Stimulated activated CD8-positive, alpha-beta memory T cell treated with anti-CD3 and anti-CD28 coated beads, Interleukin-15, amount 100 ng/mL, for 48 hours (primary cell): Measurements from ENCODE around the gene NINL.
"Not testable (repeated sequence)": the region's sequence is repeated elsewhere in the genome, so short reads cannot be mapped to it uniquely, and the experiment has no call there.

Source experiments
- DNase-seq, 2 donors: peaks; one replicate each; pipeline ENCODE4 v3.0.0-alpha.2; 2020; ENCODE audit warnings: low read depth in 2 of 2

Gene NINL

DNA sequence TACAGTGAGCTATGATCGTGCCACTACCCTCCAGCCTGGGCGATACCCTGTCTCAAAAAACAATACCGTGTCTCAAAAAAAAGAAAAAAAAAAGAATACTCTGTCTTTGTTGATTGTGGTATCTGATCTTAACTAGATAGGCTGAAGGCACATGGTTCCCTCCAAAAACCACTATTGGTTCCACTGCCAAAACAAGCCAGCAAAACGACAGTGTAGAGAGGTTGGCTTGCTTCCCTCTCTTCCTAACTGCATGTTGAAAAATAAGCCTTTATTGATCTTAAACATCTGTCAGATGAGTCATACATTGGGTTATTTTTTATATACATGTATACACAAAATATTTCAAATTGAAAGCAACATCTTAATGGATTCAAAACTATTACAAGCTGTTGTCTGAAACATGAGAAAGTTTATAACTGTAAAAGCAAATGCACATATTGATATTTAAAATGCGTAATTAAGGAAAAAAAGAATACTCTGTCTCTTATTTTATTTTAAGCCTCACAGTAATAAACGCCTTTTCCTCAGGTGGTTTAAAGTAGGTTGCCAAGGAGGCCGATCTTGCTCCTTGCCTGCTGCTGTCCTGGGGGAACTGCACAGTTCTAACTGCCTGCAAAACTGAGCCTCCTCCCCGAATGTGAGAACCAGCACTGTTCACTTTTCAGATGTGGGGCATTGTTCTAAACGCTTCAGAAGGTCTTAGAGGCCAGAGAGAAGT lies 7.0 kb upstream of the NINL start:
- no peak for DNase-seq

DNA sequence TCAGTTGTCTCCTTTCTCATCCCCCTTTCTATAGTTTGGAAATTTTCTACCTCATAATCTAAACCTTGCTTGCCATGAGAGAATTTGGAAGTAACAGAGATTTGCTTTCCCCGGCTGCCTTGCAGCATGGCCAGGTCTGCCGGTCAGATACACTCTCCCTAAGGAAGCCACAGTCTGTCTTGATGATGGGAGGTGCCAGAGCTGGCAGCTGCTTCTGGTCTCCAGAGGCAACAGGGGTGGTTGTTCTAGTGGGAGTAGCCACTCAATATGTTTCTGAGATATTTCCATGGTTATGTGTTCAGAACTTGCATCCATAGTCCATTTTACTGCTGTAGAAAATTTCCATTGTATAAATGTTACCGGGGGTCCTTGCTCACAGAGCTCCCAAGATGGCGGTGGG lies 5.4 kb upstream of the NINL start:
- DNase-seq, result not testable (repeated sequence)

DNA sequence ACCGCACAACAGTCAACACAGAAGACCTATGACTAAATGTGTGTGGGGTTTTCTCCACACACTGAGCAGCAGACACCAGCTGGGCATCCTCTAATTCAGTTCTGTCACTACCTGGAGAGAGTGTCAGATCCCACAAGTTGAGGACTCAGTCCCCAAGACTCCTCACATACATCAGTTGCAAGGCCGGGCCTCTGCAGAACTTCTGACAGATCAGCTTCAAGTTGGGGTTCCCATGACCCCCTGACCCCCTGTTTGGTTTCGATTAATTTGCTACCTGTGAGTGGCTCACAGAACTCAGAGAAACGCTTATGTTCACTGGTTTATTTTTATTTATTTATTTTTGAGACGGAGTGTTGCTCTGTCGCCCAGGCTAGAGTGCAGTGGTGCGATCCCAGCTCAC lies 3.2 kb upstream of the NINL start:
- DNase-seq, result no peak

DNA sequence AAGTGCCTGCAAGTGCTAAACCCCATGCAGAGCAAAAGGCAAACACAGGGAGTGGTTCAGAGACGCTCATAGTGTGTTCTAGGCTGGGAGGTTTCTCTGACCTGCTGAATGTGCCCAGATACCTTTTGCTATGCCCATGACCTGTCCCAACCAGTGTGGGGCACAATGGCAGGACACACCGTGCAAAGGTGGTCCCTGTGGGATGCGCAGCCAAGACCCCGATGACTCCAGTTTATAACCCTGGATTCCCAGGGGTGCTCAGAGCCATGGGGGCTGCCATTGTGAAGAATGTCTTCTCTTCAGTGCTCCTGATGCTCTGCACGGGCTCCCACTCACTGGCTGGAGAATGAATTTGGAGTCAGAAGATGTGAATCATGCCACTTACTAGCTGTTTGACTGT lies 2.2 kb upstream of the NINL start:
- DNase-seq, result no peak

DNA sequence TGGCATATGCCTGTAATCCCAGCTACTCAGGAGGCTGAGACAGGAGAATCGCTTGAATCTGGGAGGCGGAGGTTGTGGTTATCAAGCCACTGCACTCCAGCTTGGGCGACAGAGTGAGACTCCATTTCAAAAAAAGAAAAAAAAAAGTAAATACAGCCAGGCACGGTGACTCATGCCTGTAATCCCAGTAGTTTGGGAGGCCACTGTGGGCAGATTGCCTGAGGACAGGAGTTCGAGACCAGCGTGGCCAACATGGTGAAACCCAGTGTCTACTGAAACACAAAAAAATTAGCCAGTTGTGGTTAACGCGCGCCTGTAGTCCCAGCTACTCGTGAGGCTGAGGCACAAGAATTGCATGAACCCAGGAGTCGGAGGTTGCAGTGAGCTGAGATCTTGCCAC lies 1.5 kb upstream of the NINL start:
- DNase-seq, result no peak

DNA sequence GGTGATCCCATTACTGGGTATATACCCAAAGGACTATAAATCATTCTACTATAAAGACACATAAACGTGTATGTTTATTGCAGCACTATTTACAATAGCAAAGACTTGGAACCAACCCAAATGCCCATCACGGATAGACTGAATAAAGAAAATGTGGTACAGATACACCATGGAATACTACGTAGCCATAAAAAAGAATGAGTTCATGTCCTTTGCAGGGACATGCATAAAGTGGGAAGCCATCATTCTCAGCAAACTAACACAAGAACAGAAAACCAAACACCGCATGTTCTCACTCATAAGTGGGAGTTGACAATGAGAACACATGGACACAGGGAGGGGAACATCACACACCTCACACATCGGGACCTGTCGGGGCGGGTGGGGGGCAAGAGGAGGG lies 1.7 kb downstream of the NINL start:
- not testable (repeated sequence) for DNase-seq

DNA sequence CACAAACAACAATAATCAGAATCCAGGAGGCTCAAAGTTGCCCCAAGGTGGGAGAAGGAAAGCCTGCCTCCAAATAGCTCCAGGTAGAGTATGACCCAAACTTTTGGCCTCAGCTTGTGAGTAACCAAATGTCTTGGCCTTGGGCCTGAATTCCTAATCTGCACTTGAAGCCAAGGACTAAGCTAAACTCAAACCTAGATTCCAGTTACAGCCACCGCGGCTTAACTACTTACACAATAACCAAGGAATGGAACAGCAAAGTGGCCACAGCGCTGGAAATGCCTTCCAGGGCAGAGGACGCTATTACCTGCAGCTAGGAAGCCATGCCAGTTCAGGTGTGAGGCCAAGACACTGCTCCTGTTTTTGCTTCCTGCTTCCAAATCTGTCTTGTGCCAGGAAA lies 4.6 kb downstream of the NINL start:
- DNase-seq, result no peak

DNA sequence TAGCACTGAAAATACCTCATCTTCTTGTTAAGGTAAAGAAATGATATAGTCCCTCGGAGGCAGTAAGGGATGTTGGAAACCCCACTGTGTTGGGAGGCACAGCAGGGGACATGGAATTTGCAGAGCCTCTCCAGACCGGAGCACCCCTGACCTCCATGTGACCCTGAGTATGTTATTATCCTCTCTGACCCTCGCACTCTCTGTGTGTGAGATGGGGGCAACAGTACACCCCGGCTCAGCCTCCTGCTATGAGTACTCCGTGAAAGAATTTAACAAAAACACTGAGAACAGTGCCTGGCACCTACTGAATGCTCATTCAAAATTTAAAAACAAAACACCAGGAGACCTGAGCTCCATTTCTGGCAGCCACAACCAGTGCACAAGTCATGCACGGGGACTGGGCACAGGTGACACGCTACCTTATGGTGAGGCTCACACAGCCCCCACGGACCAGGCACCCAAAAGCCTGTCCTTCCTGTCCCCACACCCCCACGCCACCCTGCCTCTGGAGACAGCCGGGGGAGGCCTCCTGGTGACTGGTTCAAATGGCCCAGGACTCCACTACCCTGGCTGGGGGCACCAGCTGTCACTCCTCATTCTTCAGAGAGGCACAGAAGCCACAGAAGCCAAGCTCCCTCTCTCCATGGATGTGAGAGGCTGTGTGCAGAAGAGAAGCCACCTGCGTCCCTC lies 6.1 kb downstream of the NINL start:
- no peak for DNase-seq

DNA sequence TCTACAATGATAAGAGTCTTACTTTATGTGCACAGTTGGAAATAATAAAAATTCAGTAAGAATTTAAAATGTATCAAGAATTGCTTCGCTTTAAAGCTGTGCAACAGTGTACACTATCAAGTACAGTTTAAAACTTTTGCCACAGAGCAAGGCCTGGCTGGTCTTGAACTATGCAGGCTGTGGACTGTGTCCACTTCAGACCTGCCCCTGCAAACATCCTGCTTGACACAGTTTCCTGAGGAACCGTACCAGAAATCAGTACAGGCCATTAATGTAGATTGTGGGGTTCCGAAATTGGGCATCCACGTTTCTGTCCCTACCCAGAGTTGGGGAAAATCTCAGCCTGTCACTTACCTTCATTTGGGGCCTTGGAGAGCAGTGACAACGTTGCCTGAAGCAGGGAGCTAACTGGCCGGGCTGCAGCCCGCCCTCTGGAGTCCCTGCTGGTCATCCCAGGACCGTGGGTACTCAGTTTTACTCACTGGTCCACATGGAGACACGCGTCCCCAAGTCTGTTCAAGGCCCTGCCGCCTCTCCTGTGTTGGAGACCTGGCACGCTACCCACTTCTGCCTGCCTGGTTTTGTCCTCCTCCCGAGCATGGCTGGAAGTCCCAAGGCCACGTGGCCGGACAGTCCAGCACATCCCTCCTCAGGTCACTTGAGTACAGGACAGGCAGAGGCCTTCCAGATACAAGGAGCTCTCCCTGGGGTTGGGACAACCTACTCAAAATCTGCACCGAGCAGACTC lies 8.4 kb downstream of the NINL start:
- DNase-seq, result no peak

DNA sequence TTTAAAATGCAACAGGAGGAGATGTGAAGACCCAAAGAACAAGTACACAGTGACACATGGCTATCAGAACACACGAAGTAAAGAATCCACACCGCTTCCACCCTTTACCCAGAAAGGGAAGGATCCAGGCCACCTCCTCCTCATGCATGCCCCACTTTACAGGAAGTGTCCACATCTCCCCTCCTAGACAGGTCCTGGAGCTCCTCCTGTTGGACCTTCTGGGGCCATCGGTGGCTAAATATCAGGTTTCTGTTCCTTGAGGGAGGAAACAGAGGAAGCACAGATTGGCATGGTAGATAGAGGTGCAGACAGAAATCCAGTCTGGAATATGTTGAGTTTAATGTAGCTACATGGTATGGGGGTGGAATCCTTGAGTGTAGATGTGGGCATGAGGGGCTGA lies 10.9 kb downstream of the NINL start:
- DNase-seq, result no peak

DNA sequence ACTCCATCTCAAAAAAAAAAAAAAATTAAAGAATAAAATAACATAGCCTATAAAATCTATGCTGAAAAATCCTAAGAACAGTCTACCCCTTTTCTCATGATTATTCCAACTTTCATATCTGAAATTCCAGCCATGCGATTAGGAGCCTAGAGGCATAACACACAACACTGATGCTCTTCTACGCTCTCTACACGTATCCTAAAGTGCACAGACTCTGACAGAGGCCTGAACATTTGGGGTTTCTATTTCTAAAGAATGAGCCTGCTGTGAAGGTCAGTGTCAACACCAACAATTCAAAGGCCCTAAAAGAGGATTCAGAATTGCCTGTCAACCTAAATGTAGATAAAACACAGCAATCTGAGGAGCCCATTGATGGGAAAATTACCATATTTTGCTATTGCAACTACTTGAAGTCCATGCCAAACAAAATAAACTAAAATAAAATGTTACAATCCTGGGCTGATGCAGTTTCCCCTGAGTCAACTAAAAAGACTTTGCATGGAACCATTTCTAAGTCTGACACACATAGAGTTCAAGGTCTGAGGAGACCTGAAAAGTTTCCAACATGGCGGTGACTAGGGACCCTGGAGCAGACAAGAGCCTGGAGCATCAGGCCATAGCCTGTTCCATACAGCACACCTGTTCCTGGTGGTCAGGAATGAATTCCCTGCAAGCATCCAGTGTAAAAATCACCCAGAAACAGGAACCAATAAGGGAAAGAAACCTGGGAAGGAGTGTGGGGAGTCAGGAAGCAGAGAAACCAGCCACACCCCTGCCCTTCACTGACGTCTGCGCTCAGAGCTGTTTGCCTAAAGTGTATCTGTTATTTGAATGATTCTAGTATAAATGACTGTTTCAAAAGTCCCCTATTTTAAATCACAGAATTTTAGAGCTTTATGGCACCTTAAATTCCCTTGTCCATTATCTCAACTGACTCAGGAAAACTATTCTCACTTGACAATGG lies 11.8 kb downstream of the NINL start:
- DNase-seq, result no peak

DNA sequence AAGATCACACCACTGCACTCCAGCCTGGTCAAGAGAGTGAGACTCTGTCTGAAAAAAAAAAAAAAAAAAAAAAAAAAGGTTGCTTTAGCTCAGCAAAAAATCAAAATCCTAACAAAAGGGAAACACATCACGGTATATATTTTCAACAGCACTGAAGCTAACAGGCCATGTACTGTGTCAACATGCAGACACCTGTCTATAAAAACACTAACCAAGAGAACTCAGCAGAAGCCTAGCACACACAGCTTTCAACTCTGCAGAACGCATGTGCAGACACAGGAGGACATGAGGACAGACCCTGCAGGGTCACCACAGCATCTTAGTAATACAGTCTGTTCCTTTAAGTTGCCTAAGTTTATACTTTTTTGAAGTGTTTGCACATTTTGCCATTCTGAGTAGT lies 13.5 kb downstream of the NINL start:
- DNase-seq, result no peak

DNA sequence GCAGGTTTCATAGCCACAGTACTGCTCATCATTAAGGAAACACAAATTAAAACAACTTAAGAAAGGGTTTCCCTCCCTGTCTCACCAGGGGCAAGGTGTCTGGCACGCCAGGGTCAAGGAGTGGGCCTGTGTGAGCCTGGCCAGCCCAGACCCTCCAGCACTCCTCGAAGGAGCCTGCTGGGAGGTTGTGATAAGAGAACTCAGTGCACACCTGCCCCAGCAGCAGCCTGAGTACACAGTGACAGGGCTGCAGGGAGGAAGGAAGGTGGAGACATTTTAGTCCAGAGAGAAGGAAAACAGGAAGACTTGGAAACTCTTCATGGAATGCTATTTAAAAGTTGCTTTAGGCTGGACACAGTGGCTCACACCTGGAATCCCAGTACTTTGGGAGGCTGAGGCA lies 14.1 kb downstream of the NINL start:
- no peak for DNase-seq

DNA sequence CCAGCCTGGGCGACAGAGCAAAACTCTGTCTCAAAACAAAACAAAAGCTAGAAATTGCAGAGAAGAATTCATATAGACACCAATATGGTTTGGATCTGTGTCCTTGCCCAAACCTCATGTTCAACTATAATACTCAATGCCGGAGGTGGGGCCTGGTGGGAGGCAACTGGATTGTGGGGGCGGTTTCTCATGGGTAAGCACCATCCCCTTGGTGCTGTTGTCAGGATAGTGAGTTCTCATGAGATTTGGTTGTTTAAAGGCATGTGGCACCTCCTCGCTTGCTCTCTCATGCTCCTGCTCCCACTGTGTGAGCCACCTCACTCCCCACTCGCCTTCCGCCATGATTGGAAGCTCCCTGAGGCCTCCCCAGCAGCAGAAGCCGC lies 15.2 kb downstream of the NINL start:
- DNase-seq, result no peak

DNA sequence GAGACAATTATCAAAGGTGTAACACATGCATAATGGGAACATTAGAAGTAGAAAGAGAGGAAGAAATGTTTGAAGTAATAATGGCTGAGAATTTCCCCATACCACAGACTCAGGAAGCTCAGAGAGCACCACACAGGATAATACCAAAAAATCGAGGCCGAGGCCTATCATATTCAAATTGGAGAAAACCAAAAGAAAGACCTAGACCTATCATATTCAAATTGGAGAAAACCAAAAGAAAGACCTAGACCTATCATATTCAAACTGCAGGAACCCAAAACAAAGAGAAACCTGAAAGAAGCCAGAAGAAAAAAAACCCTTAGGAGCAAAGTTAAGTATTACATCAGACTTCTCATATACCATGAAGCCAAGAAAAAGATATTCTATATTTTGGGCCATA lies 18.0 kb downstream of the NINL start:
- no peak for DNase-seq

DNA sequence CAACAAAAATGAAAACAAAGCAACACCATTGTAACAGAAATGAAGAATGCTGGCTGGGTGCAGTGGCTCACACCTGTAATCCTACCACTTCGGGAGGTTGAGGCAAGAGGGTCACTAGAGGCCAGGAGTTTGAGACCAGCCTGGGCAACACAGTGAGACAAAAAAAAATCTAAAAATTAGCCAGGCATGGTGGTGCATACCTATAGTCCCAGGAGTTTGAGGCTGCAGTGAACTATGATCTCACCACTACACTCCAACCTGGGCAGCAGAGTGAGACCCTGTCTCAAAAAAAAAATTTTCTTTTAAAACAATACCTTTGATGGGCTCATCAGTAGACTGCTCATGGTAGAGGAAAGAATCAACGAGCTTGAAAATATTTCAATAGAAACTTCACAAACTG lies 18.5 kb downstream of the NINL start:
- DNase-seq, result no peak

DNA sequence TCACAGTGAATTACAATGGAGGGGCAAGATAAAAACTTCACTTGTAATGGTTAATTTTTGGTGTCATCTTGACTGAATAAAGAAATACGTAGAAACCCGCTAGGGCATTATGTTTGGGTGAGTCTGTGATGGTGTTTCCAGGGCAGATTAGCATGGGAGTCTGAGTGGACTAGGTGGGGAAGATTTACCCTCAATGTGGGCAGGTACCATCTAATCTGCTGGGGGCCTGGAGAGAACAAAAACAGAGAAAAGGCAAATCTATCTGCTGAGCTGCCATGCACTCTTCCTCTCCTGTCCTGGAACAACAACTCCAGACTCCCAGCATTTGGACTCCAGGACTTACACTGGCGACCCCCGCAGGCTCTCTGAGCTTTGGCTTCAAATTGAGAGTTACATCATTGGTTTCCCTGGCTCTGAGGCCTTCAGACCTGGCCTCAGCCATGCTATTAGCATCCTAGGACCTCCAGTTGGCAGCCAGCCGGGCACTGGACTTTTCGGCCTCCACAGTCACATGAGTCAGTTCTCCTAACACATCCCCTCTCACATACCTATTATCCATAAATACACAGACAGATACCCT lies 19.7 kb downstream of the NINL start:
- DNase-seq, result no peak

DNA sequence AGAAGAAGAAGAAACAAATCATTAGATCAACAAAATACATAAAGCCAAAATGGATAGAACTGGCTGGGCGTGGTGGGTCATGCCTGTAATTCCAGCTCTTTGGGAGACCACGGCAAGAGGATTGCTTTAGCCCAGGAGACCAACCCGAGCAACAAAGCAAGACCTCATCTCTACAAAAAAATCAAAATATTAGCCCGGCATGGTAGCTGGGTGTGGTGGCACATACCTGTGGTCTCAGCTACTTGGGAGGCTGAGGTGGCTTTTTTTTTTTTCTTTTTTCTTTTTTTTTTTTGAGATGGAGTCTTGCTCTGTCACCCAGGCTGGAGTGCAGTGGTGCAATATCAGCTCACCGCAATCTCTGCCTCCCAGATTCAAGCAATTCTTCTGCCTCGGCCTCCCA lies 21.5 kb downstream of the NINL start:
- no peak for DNase-seq

DNA sequence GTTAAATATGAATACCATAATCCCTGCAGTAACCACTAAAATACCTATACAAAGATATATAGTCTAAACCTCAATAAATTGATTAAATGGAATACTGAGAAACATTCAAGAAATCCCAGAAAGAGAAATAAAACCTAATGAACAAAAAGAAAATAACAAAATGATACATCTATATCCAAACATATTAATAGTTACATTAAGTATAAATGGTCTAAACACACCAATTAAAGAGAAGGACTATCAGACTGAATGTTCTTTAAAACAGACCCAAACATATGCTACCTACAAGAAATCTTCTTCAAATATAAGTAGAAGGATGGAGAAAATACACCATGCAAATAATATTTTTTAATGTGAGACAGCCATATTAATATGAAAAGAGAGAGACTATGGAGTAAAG lies 22.0 kb downstream of the NINL start:
- DNase-seq, result no peak

DNA sequence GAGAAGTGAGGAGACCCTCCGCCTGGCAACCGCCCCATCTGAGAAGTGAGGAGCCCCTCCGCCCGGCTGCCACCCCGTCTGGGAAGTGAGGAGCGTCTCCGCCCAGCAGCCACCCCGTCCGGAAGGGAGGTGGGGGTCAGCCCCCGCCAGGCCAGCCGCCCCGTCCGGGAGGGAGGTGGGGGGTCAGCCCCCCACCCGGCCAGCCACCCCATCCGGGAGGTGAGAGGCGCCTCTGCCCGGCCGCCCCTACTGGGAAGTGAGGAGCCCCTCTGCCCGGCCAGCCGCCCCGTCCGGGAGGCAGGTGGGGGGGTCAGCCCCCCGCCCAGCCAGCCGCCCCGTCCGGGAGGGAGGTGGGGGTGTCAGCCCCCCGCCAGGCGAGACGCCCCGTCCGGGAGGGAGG lies 23.6 kb downstream of the NINL start:
- DNase-seq, result not testable (repeated sequence)

DNA sequence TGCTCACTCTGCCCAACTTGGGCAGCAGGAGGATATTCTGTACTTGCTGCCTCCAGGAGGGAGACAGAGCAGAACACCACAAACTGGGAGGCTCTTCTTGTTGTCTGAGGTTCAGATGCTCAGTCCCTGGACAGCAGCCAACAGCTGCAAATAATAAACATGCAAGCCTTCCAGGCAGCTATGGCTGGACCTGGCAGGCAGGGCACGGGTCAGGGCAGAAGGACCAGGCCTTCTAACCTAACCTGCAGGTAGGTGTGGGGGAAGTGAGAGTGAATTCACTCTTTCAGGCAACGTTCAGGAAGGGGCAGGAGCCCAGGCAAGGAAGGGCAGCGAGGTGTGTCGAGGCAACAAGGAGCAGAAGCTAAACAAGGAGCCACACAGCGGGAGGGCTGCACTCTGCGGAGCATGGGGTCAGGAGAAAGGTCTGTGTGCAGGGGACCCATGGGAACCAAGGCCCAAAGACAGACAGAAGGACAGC lies 31.5 kb downstream of the NINL start:
- DNase-seq, result no peak
